Breast epithelium (tissue), 4 donors: ENCODE results near the gene ITIH5. TPM values are rescaled to one million over a fixed set of nuclear protein-coding genes. Genes with fewer than 3 reads are reported as not detected.
A peak's percentile ranks its signal among the peaks of the same experiment; 100 is the strongest.
"Not testable (repeated sequence)": the region's sequence is repeated elsewhere in the genome, so short reads cannot be mapped to it uniquely, and the experiment has no call there.

ENCODE experiments used
- DNase-seq, 2 donors: peaks; one replicate each; pipeline ENCODE4 v3.0.0-alpha.2; 2019; ENCODE audit warnings: low spot score in 2 of 2
- H3K27ac ChIP-seq, 2 donors: fragments of 200-600 bp; sonication (generic) in 1 of 2; one replicate each; pipeline ENCODE4 v1.5.1; 2016 to 2019; ENCODE audit warnings: mild to moderate bottlenecking in 1 of 2
- H3K27me3 ChIP-seq, 2 donors: fragments of 200-600 bp; sonication (generic) in 1 of 2; one replicate each; pipeline versions ENCODE4 v1.5.1 to v1.6.0; 2017 to 2019; ENCODE audit warnings: control low read depth in 1 of 2, mild to moderate bottlenecking in 1 of 2
- H3K36me3 ChIP-seq: fragments of 200-600 bp; one replicate; pipeline ENCODE4 v1.5.1; 2019
- H3K4me1 ChIP-seq, 2 donors: fragments of 200-600 bp; sonication (generic); one replicate each; pipeline ENCODE4 v1.5.1; 2016 to 2019; ENCODE audit warnings: control low read depth in 1 of 2
- H3K4me3 ChIP-seq, 3 donors: fragments of 200-600 bp; sonication (generic); 1 replicate in 2 of 3; 2 replicates in 1 of 3; pipeline ENCODE4 v1.5.1; 2016 to 2019; ENCODE audit warnings: mild to moderate bottlenecking in 3 of 3, moderate library complexity in 2 of 3
- H3K9me3 ChIP-seq, 2 donors: fragments of 200-600 bp; sonication (generic) in 1 of 2; one replicate each; pipeline ENCODE4 v1.5.1; 2016 to 2019; ENCODE audit warnings: control low read depth in 1 of 2
- POLR2A ChIP-seq: fragments of 450-650 bp; IDR thresholded peaks from one replicate; pipeline ENCODE4 v1.6.1; 2016; ENCODE audit warnings: antibody characterized with exemption, mild to moderate bottlenecking, moderate library complexity
- POLR2AphosphoS5 ChIP-seq, 3 donors: sonication (generic); formaldehyde crosslinking; IDR thresholded peaks; one replicate each; pipeline ENCODE4 v1.6.1; 2017; ENCODE audit warnings: antibody characterized with exemption in 3 of 3
- intact Hi-C: fragments of 100-400 bp; cut with DNase I; formaldehyde crosslinking; loops from one replicate; pipeline ENCODE4 v1.15.1; 2023; ENCODE audit warnings: low total_unique reads
- total RNA-seq, 3 donors: library from RNA; depleted of rRNA; stranded (reverse); fragments of >200 nt; gene quantifications; one replicate each; pipeline ENCODE4 v1.1.0, GENCODE V29; 2016
- TF ChIP-seq, protein P1 (sequence below), 3 donors: fragments of 450-650 bp; IDR thresholded peaks; one replicate each; pipeline ENCODE4 v1.5.1; 2016 to 2017; ENCODE audit warnings: antibody characterized with exemption in 3 of 3, mild to moderate bottlenecking in 3 of 3, moderate library complexity in 3 of 3

The ITIH5 gene
- total RNA-seq, result 100 to 1,000 TPM in 1 of 3 donors, 10 to 100 TPM in 2; 18.7 to 407 (median 54.1) TPM

DNA sequence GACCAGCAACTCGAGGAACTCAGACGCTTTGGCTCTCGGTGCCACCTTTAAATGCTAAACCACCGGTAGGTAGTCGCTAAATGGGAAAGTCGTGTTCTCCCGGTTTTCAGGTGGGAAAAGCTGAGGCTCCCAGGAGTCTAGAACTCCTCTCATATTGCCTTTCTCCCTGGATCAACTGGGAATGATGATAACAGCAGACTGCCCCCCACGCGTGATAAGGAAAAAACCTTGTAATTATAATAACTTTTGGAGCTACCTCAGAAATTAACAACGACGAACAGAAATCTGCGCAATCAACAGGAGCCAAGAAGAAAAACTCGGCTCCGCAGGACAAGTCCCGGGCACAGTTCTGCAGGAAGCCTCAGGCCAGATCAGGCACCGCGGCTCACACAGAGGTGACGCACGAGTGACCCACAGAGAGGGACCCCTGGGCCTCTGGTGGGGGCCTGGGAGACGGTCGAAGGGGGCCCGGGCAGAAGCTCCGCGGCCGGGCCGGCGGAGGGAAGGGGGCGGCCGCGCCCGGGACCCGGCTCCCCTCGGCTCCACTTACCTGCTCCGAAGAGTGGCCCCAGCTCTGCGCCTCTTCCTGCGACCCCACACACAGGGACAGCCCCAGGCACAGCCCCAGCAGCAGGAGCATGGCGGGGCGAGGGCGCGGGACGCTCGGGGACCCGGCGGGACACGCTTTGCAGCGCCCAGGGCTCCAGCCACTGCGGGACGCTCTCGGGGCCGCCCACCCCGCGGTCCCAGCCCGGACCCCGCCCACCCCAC, at the start of gene ITIH5:
TSS of gene ITIH5 (minus strand) at position 714 of the 771 bp plus-strand sequence. CDS start at position 640, 74 bp downstream.
- Histone ChIP-seq H3K4me3 (peak within 1 kb of the TSS; percentile 69 to 90 (median 69)), H3K27ac (peak within 1 kb of the TSS; percentile 48 to 78), H3K36me3 (no peaks in the 10 kb centered on the region), H3K27me3 (no peaks in the 10 kb centered on the region), H3K4me1 (no peaks in the 10 kb centered on the region), H3K9me3 (no peaks in the 10 kb centered on the region)
- no peak for DNase-seq
- TF ChIP-seq POLR2A (no peak), POLR2AphosphoS5 (IDR thresholded peaks at IDR 0.05) (no peak)
- TF ChIP-seq, protein P1, sequence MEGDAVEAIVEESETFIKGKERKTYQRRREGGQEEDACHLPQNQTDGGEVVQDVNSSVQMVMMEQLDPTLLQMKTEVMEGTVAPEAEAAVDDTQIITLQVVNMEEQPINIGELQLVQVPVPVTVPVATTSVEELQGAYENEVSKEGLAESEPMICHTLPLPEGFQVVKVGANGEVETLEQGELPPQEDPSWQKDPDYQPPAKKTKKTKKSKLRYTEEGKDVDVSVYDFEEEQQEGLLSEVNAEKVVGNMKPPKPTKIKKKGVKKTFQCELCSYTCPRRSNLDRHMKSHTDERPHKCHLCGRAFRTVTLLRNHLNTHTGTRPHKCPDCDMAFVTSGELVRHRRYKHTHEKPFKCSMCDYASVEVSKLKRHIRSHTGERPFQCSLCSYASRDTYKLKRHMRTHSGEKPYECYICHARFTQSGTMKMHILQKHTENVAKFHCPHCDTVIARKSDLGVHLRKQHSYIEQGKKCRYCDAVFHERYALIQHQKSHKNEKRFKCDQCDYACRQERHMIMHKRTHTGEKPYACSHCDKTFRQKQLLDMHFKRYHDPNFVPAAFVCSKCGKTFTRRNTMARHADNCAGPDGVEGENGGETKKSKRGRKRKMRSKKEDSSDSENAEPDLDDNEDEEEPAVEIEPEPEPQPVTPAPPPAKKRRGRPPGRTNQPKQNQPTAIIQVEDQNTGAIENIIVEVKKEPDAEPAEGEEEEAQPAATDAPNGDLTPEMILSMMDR (IDR thresholded peaks at IDR 0.05), result no peak
- intact Hi-C loops, result no loop called here

DNA sequence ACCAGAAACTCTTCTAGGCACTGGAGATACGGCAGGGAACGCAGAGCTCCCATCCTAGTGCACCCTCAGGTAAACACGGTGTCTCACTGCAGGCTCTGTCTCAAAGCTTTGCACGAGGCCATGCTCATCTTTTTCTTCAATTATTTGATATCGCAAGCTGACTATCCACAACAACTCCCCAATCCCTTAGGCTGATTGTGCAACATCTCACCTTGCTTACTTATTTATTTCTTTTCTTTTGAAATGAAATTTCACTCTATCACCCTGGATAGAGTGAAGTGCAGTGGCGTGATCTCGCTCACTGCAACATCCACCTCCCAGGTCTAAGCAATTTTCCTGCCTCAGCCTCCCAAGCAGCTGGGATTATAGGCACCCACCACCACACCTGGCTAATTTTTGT, 48.7 kb upstream of the ITIH5 start:
- no peak for DNase-seq
- H3K4me1 ChIP-seq, result no peaks in the 10 kb centered on the region
- no peak overlapping the region for H3K4me3 ChIP-seq
- no peaks in the 10 kb centered on the region for H3K9me3 ChIP-seq
- TF ChIP-seq POLR2A, result no peak
- no peak for TF ChIP-seq POLR2AphosphoS5 (IDR thresholded peaks at IDR 0.05)
- no peaks in the 10 kb centered on the region for H3K27me3 ChIP-seq
- intact Hi-C loops, result no loop called here
- no peaks in the 10 kb centered on the region for H3K36me3 ChIP-seq
- no peak overlapping the region for H3K27ac ChIP-seq

DNA sequence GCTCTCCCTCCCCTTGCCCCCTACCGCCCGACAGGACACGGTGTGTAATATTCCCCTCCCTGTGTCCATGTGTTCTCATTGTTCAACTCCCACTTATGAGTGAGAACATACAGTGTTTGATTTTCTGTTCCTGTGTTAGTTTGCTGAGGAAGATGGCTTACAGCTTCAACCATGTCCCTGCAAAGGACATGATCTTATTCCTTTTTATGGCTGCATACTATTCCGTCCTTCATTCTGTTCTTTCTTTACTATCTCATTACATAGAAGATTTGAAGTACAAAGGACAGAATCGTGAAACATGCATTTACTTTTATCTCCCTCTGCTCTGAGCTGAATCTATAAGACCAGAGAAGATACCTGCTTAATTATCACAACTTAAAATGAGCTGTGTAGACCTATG, 44.3 kb upstream of the ITIH5 start:
- intact Hi-C loops, H3K27ac ChIP-seq, H3K36me3 ChIP-seq, H3K4me1 ChIP-seq, DNase-seq, H3K9me3 ChIP-seq, H3K4me3 ChIP-seq, H3K27me3 ChIP-seq: not testable (repeated sequence)

DNA sequence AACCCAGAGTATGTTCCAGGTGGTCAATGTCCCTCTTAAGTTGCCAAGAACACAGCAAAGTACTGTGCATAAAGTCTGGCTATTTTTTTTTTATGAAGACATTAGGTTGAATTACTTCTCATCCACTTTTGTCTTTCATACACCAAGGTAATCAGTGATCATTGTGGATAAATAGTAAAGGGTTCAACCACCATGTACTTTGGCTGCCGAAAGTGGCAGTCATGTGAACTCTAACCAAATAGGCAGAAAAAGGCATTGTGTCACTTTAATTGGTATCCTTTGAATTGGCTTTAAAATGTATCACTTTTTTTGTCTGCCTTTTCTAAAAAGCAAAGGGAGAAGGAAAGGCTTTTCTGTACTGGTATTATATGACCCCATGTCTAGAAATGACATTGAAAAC, 43.7 kb upstream of the ITIH5 start:
- no peak overlapping the region for H3K4me3 ChIP-seq
- no peak overlapping the region for H3K27ac ChIP-seq
- H3K9me3 ChIP-seq, result no peaks in the 10 kb centered on the region
- H3K4me1 ChIP-seq, result no peaks in the 10 kb centered on the region
- H3K36me3 ChIP-seq, result no peaks in the 10 kb centered on the region
- intact Hi-C loops, result no loop called here
- DNase-seq, result no peak
- TF ChIP-seq, protein P1 (IDR thresholded peaks at IDR 0.05), result no peak
- TF ChIP-seq POLR2AphosphoS5 (IDR thresholded peaks at IDR 0.05) (no peak), POLR2A (no peak)
- H3K27me3 ChIP-seq, result no peaks in the 10 kb centered on the region

DNA sequence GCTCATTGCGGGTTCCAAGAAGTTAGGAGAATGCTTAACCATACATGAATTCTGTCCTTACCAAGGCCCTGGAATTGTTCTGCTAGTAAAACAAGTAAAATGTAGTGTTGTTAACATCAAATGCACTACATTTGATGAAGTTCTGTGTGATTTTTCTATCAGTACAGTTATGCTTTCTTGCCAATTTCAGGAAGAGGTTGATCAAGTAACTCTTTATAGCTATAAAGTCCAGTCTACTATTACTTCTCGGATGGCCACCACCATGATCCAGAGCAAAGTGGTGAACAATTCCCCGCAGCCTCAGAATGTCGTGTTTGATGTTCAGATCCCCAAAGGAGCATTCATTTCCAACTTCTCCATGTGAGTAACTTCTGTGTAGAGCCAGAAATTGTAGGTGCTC, 42.1 kb upstream of the ITIH5 start:
- H3K27me3 ChIP-seq, result no peaks in the 10 kb centered on the region
- TF ChIP-seq, protein P1 (IDR thresholded peaks at IDR 0.05), result no peak
- no peak for TF ChIP-seq POLR2A
- TF ChIP-seq POLR2AphosphoS5 (IDR thresholded peaks at IDR 0.05), result no peak
- no peak overlapping the region for H3K4me3 ChIP-seq
- no peak overlapping the region for H3K27ac ChIP-seq
- no peaks in the 10 kb centered on the region for H3K36me3 ChIP-seq
- DNase-seq, result no peak
- no peaks in the 10 kb centered on the region for H3K4me1 ChIP-seq
- no peaks in the 10 kb centered on the region for H3K9me3 ChIP-seq
- intact Hi-C loops, result no loop called here

DNA sequence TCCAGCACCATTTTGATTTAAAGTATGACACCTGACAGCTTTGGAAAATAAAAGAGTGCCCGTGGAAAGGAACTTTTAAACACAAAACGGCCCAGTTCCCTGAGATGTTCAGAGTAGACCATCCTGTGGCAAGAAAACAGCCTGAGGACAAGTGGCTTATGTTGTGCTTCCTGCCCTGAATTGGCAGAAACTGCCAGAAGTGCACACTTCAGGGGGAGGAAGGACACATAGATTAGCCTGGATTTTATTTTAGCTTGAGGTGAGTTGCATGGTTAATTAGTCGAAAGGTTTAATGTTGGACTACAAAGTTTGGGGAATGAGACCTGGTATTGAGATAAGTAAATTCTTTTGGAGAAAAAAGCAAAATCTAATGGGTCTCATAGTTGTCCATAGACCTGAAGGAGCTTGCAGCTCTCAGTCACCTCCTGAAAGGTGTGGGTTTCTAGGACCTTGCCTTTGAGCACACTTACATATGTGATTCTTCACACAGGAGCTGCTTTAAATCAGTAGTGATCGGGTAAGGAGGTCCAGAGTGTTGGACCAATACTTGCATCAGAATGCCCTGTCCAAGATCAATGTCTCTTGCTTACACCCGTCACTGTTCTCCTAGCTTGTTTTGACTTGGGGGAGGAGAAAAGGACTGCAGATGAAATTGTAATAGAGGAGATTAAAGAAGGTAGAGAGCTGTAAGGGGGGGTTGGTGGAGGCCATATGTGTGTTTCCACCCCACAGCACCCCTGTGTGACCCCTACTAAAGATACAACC, 41.3 kb upstream of the ITIH5 start:
- H3K9me3 ChIP-seq, result no peaks in the 10 kb centered on the region
- H3K36me3 ChIP-seq, result no peaks in the 10 kb centered on the region
- no peaks in the 10 kb centered on the region for H3K4me1 ChIP-seq
- no peak overlapping the region for H3K4me3 ChIP-seq
- no peak overlapping the region for H3K27ac ChIP-seq
- no peak for TF ChIP-seq POLR2AphosphoS5 (IDR thresholded peaks at IDR 0.05)
- no peak for TF ChIP-seq POLR2A
- TF ChIP-seq, protein P1 (IDR thresholded peaks at IDR 0.05), result no peak
- intact Hi-C loops, result no loop called here
- no peaks in the 10 kb centered on the region for H3K27me3 ChIP-seq
- DNase-seq, result no peak
